Brain microvascular endothelial cell (primary cell): ENCODE data around the gene HOXB8.
A peak's percentile ranks its signal among the peaks of the same experiment; 100 is the strongest.

Experiments used
- DNase-seq: peaks from one replicate; pipeline ENCODE4 v3.0.0-alpha.2; 2020
- H3K27ac ChIP-seq: fragments of 250-450 bp; sonication (Bioruptor Pico); 2 replicates; pipeline ENCODE4 v1.5.1; 2020; ENCODE audit warnings: mild to moderate bottlenecking, moderate library complexity
- H3K27me3 ChIP-seq: fragments of 250-450 bp; sonication (Bioruptor Pico); replicated peaks from 2 replicates; pipeline ENCODE4 v1.5.1; 2020; ENCODE audit warnings: mild to moderate bottlenecking
- H3K36me3 ChIP-seq: fragments of 250-450 bp; sonication (Bioruptor Pico); replicated peaks from 2 replicates; pipeline ENCODE4 v1.5.1; 2020; ENCODE audit warnings: mild to moderate bottlenecking
- H3K4me3 ChIP-seq: 2 replicates; pipeline ENCODE4 v1.5.1; 2011; ENCODE audit warnings: low read depth, mild to moderate bottlenecking, control low read depth, low read length, moderate library complexity
- CTCF ChIP-seq: IDR thresholded peaks from 2 replicates; pipeline ENCODE4 v1.5.1; 2011; ENCODE audit warnings: low read depth, mild to moderate bottlenecking, moderate library complexity, low read length, control low read depth, inconsistent platforms; ENCODE audit errors: missing control alignments
- in situ Hi-C: cut with HindIII; loops from 2 replicates; pipeline ENCODE4 v1.10.0; 2017; ENCODE audit warnings: low sequenced_read_pairs, low pct_ligation_motif_present

Gene HOXB8

DNA sequence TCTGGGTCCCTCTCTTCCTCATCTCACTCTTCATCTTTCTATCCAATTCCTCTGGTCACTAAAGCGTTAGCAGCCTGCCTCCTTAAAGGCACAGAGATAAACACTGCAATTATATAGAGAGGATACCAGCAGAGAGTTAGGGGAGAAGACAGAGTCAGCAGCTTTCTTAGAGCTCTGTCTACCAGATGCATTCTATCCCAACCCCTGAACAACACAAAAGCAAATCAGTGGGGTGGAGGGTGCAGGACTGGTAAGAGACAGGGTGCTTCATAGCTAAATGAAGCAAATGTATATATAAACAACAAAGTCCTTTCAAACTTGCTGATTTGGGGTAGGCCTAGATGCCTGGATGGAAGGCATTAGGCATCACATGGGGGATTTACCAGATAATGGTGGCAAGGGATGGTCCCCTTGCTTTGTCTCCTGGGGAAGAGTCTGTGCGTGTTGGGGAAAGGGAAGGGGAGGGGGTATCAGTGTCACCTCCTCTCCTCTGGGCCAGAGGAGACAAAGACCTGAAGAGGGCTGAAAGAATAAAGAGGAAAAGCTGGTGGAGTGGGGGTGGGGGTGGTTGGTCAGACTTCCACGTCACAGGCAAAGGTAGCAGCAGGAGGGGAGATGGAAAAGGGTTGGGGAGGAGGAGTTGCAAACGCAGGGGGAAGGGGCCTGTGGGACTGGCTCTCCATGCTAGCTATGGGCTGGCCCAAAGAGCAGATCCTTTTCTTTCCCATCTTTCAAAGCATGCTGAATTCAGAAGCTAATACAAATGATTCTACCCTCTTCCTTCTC, 49.0 kb downstream of the HOXB8 start:
- no peak overlapping the region for H3K4me3 ChIP-seq
- H3K27ac ChIP-seq, result no peak overlapping the region
- TF ChIP-seq CTCF, result no peak
- H3K36me3 ChIP-seq, result no peaks in the 10 kb centered on the region
- in situ Hi-C loops, result no loop called here
- DNase-seq, result no peak
- H3K27me3 ChIP-seq, result peaks cover 95% of the 10 kb centered on the region

- no peaks in the 10 kb centered on the region for H3K36me3 ChIP-seq
- DNase-seq, result no peak
- H3K27ac ChIP-seq, result no peak overlapping the region
- TF ChIP-seq CTCF, result no peak
- H3K27me3 ChIP-seq, result peaks cover 95% of the 10 kb centered on the region
- in situ Hi-C loops, result no loop called here
- peak overlapping the region; percentile 50 for H3K4me3 ChIP-seq
These were observed 50.0 kb downstream of the HOXB8 start for GRCh38 chr17:48565022-48565554.

DNA sequence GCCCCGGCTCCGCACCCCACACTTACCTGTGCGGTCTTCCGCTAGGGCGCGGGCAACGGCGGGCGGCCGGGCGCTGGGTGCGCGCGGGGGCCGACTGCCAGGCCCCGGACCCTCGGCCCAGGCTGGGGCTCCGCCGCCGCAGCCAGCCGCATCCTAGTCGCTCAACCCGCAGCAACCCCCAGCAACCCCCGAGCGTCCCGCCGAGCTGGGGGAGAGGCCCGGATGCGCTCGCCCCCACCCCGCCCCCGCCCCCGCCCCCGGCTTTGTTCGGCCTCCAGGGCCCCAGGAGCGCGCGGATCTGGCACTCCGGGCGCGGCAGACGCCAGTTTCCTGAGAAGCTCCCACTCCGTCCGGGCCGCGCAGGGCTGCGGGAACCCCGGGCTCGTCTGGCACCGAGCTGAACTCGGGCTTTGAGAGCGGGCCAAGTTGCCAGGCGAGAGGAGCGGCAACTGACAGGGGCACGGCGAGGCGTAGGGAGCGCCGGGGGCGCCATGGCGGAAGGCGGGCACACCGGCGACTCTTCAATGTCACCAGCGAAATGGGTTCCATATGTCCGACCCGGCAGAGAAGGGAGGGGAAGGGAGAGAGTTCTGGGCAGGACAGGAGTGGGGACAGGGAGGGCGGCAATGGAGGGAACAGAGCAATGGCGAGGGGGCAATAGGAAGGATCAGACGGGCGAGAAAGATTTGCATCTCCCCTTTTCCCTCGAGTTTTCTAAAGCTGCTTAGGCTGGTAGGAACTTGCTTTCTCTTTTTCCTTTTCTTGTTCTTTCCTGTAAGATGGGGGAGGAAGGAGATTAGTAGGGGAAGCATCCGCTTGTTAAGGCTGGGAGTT, 50.7 kb downstream of the HOXB8 start:
- DNase-seq, result no peak
- in situ Hi-C loops, result no loop called here
- no peak for TF ChIP-seq CTCF
- Histone ChIP-seq H3K27ac (no peak overlapping the region), H3K36me3 (no peaks in the 10 kb centered on the region), H3K4me3 (peak overlapping the region; percentile 50), H3K27me3 (peaks cover 95% of the 10 kb centered on the region)

DNA sequence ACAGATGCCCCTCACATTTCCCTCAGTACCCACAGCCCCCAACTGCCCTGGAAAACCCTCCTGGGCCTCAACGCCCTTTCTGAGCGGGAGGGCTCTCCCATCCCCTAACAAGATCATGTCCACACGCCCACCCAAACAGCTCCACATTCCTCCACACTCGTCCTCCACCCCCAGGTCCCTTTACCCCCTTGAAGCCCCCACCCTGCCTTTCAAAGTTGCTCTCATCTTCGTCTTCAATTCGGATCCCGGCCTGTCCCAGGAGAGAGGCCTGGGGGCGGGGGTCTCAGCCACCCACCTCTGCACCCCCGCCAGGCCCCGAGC, 51.3 kb downstream of the HOXB8 start:
- no peak for DNase-seq
- peak overlapping the region; percentile 43 for H3K4me3 ChIP-seq
- in situ Hi-C loops, result no loop called here
- no peak for TF ChIP-seq CTCF
- no peak overlapping the region for H3K27ac ChIP-seq
- peaks cover 97% of the 10 kb centered on the region for H3K27me3 ChIP-seq
- H3K36me3 ChIP-seq, result no peaks in the 10 kb centered on the region

- no peak for DNase-seq
- no peak for TF ChIP-seq CTCF
- Histone ChIP-seq H3K36me3 (no peaks in the 10 kb centered on the region), H3K27ac (no peak overlapping the region), H3K27me3 (peaks cover 97% of the 10 kb centered on the region), H3K4me3 (peak overlapping the region; percentile 43)
- in situ Hi-C loops, result no loop called here
These were observed 51.7 kb downstream of the HOXB8 start for GRCh38 chr17:48563385-48563838.
